Retinal pigment epithelial cell (primary cell): ENCODE measurements around the gene MKNK1.
A peak's percentile ranks its signal among the peaks of the same experiment; 100 is the strongest.
"Not testable (repeated sequence)": the region's sequence is repeated elsewhere in the genome, so short reads cannot be mapped to it uniquely, and the experiment has no call there.

Experiments used
- DNase-seq: peaks from one replicate; pipeline ENCODE4 v3.0.0-alpha.2; 2010; ENCODE audit warnings: low read depth
- H3K4me3 ChIP-seq: 2 replicates; pipeline ENCODE4 v1.5.1; 2011; ENCODE audit warnings: mild to moderate bottlenecking, low read length, control low read depth, moderate library complexity
- TF ChIP-seq, protein P1 (sequence below): conservative IDR thresholded peaks from 2 replicates; pipeline ENCODE4 v1.5.1; 2011; ENCODE audit warnings: low read depth, low read length, control low read depth, inconsistent platforms

The MKNK1 gene

DNA sequence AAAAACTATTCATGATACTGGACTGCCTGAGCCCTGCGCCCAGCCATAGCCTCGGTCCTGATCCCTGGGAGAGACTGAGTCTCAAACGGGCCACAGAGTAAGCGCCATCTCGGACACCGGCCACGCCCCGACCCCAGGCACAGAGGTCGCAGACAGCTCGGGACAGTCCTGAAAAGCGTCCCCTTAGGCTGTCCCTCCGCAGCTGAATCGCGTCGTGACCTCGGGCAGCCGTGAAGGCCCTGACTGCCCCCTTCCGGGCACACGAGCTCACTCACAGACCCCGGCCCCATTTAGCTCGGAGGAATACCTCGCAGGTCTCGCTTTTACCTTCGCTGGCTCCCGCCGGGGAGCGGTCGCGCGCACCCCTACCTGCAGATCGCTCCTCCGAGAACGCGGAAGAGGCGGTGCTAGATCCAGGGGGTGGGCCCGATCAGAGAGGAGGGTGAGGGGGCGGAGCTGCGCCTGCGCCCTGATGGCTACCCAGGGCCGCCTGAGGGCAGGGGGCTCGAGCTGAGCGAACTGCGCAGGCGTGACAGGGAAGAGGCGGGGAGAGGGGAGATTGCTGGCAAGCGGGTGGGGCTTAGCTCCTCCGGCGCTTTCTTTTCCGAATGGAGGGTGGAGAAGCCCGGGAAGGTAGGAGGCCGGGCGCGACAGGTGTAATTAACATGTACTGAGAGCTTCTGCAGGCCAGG, at the start of gene MKNK1:
MKNK1 (minus strand) TSS at position 411 of the 692 bp plus-strand sequence. CDS start 20,941 bp downstream, outside the sequence.
- peak within 1 kb of the TSS; percentile 92 for H3K4me3 ChIP-seq
- TF ChIP-seq, protein P1, sequence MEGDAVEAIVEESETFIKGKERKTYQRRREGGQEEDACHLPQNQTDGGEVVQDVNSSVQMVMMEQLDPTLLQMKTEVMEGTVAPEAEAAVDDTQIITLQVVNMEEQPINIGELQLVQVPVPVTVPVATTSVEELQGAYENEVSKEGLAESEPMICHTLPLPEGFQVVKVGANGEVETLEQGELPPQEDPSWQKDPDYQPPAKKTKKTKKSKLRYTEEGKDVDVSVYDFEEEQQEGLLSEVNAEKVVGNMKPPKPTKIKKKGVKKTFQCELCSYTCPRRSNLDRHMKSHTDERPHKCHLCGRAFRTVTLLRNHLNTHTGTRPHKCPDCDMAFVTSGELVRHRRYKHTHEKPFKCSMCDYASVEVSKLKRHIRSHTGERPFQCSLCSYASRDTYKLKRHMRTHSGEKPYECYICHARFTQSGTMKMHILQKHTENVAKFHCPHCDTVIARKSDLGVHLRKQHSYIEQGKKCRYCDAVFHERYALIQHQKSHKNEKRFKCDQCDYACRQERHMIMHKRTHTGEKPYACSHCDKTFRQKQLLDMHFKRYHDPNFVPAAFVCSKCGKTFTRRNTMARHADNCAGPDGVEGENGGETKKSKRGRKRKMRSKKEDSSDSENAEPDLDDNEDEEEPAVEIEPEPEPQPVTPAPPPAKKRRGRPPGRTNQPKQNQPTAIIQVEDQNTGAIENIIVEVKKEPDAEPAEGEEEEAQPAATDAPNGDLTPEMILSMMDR = peak; percentile 20
- DNase-seq = peak; percentile 68

DNA sequence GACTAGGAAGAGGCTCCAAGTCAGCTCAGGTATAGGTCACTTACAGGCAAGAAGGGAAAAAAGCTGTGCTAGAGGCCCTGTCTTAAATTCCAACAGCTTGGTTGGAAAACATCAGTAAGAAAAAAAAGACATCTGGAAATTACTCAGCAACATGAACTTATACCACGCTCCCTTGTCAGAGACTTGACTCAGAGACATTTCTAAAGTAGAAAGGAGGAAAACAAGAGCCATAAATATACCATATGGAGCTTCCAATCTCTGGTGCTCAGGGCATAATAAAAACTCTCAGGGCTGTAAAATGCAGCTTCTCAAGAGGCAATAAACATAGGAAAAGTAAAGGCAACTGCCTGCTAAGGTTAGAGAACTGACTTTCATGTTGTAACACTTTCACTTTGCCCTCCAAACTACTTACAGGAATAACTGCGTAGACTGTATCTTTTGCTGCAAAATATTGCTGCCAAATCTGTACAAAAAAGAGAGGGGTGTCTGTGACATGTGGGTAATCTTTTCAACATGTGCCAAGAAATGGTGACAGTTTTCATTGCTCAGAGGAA, 49.4 kb upstream of the MKNK1 start:
- TF ChIP-seq, protein P1 = no peak
- no peak overlapping the region for H3K4me3 ChIP-seq
- no peak for DNase-seq

- TF ChIP-seq, protein P1 = no peak
- no peak overlapping the region for H3K4me3 ChIP-seq
- DNase-seq = no peak
Observed at GRCh38 chr1:46652321-46653100, 48.4 kb upstream of the MKNK1 start.

GRCh38 chr1:46651152-46651551, 47.1 kb upstream of the MKNK1 start:
- DNase-seq, H3K4me3 ChIP-seq: not testable (repeated sequence)

- TF ChIP-seq, protein P1 = no peak
- no peak for DNase-seq
- H3K4me3 ChIP-seq = no peak overlapping the region
Observed at GRCh38 chr1:46650491-46650890, 46.4 kb upstream of the MKNK1 start.

DNA sequence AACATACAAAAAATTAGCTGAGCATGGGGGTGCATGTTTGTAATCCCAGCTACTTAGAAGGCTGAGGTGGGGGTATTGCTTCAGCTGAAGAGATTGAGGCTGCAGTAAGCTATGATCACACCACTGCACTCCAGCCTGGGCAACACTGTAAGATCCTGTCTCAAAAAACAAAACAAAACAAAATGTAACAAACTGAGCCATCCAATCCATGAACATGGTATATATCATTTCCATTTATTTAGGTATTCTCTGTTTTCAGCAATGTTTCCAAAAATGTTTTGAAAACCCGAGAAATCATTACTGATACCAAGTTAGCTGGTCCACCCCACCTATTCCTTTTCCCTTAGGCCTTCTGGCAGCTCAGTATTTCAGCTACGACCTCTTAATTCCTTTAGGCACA, 45.7 kb upstream of the MKNK1 start:
- no peak for DNase-seq
- TF ChIP-seq, protein P1 = no peak
- no peak overlapping the region for H3K4me3 ChIP-seq

GRCh38 chr1:46647611-46648010, 43.5 kb upstream of the MKNK1 start:
- DNase-seq = no peak
- TF ChIP-seq, protein P1 = no peak
- no peak overlapping the region for H3K4me3 ChIP-seq
